NCI-H2107 treated with DMSO at 0.1 percent for 48 hours (cell line): ENCODE measurements around the gene CARNS1.

Source experiments
- DNase-seq: peaks from one replicate; lab custom pipeline; 2025; ENCODE audit not compliant: unreplicated experiment; lab: John Stamatoyannopoulos, UW

Gene CARNS1

DNA sequence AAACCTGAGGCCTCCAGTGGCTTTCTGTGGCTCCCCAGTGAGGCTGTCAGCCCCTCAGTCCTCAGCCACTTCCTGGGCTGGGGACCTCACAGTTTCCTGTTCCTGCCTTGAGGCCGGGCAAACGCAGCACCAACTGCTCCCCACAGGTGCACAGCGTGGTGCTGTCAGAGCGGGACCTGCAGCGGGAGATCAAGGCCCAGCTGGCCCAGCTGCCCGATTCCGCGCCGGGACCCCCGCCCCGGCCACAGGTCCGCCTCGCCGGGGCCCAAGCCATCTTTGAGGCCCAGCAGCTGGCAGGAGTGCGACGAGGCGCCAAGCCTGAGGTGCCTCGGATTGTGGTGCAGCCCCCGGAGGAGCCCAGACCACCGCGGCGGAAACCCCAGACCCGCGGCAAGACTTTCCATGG is 6.2 kb upstream of the CARNS1 start:
- no peak for DNase-seq

DNA sequence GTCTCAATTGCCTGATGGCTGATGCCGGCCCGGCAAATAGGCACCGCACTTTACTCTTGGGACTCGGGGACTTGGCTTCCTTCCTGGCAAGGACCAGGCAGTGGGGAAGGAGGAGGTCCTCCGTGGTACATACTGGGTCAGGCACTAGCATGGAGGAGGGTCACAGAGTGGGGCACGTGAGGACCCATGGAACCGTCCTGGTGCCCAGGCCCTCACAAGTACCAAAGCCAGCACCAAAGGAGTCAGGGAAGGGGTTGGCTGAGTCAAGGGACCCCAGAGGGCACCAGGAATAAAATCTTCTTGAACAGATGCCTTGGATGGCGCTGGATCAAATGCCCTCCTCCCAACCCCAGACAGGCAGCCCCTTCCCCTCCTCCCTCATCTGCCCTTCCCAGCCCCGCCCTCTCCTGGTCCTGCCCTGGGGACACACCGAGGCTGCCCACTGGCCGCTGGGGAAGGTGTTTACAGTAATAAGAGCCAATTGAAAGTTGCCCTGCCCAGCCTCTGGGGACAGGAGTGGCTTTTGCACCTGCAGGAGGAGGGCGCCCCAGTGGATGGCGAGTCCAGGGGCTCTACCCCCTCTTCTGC is 5.6 kb upstream of the CARNS1 start:
- peak; percentile 37 for DNase-seq

DNA sequence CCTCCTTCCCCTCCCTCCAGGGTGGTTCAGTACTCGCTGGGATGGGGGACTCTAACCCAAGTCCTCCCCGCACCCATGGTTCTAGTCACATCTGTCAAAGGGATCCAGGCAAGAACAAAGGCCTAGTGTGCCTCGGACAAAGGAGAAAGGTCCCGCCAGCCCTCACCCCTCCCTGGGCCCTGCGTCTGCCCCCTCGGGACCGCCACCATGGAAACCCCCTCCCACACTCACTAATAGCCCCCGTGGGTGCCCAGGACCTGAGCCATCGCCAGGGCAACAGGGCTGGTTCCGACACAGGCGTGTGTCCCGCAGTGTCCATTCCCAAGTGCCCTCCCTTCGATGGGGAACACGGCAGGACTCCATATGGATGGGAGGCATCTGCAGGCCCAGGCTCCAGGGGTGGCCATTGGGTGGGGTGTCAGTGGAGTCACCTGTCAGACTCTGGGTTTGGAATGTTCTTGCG is 5.1 kb upstream of the CARNS1 start:
- DNase-seq: no peak

DNA sequence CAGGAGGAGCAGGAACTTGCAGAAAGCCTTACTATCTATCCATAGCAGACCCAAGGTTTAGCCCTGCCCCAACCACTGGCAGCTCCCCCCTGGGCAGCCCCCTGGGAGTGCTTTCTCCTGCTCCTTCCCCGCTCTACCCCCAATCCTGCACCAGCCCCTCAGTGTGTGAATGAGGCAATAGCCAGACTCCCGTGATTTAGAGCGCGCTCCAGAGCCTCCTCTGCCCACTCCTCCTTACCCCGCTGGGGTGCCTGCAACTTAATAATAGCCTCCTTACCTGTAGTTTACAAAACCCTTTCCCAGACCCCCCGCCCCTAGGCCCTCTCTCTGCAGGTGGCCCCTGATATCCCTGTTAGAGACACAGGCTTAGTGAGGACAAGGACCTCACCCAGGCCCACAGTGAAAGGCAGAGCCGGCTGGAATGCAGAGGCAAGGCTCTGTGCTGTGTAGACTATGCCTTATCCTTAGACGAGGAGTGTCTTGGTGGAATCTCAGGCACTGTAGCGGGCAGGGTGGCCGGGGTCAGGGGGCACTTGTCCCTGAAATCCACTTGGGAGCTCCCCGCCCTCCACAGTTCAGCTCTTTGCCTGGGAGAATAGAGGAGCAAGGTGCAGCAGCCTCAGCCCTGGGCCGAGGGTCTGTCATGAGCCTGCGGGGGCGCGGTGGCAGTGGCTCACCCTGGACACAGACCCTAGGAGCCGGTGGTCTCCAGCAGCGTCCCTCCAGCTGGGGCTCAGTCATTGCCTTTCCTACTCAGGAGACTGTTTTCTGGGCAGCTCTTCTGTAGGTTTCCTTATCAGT is 4.3 kb upstream of the CARNS1 start:
- no peak for DNase-seq

DNA sequence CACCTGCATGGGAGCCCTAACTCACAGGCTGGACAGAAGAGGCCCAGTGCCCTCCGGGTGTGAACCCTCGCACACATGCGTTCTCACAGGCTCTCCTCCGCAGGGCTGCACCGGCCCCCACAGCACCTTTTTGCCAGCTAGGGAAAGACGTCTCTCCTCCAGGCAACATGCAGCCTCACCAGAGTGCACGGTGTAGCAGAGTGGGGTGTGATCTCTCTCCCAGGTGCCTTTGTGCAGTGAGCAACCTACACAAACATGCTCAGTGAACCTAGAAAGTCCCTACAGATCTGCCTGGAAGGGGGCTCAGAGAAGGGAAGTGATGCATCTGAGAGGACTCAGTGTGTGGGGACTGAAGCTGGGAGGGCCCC is 3.7 kb upstream of the CARNS1 start:
- DNase-seq: no peak

DNA sequence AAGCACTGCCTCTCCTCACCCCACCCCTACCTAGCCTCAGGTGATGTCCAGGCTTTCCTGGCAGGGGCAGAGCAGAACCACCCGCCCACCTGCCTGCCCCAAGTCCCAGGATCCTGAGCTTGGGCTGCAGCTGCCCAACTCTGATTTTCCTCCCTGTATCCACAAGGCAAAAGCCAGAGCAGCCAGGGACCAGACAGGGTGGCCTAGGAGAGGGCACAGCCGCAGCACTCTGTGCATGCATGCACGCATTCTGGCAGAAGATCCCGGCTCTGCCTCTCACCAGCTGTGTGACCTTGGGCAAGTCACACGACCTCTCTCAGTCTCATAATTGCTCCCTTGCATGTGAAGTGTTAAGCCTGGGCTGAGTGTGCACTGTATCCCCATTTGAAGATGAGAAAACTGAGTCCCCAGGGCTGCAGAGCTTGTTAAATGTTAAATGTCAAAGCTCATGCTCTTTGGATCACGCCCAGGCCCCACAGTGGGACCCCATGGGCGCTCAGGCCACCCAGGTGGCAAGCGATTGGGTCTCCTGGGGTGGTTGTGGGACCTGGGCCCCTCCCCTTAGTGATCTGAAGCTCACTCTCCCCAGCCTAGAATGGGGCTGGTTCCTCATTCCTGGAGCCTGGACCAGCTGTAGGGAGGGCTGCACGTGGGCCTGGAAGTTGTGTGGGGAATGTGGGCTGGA is 2.8 kb upstream of the CARNS1 start:
- no peak for DNase-seq

DNA sequence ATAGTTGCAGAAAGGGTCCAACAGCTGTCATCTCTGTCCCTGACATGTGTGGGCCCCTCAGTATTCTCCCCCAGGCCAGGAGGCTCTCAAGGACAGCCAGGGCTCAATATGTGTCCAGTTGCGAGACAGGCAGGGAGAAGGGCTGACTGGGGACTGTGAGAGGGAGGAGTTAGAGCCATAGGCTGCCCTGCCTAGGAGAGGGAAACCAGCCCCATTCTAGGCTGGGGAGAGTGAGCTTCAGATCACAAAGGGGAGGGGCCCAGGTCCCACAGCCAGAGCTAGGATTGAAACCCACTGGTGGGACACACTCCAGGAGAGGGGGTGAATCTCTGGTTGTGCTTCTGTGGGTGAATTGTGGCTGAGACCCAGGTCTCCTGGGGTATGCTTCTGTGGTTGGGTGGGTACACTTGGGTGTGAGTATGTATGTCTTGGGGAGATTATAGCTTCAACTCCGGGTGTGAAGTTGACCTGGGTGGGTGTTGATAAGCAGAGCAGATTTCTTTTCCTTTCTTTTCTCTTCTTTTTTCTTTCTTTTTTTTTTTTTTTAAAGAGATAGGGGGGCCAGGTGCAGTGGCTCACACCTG is 2.1 kb upstream of the CARNS1 start:
- DNase-seq: no peak

DNA sequence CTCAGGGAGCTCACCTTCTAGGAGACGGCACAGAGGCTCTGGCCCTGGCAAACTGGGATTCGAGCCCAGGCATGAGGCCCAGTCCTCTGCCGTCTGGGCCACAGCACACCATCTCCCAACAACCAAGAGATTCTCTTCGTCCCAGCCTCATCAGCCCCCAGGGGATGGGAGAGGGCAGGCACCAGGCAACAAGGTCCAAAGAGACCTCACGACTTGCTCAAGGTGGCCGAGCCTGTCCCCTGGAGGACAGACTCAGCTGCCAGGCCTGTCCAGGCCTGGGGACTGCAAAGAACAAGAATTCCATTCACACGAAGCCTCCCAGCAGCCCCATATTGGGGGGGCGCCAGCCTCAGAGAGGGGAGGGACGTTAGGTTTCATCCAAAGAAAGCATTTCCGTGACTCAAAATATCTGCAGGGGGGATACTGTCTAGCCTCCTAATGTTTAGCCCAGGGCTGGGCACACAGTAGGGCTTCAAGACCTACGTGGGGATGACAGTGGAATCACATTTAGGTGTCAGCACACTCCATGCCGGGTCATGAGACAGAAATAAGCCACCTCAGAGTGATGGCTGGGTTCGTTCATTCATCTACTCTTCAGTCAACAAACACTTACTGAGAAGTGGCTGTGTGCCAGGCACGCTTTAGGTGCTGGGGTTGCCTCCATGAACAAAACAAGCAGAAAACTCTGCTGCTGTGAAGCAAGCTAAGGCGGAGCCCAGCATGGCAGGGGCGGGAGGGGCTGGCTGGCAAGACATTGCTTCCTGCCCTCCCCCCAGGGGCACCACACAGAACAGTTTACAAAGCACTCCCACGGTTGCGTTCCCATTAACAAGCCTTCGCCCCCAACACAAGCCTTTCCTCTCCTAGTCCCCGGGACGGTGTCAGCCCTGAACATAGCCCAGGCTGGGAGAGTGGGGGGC is 1.2 kb downstream of the CARNS1 start:
- DNase-seq: no peak

DNA sequence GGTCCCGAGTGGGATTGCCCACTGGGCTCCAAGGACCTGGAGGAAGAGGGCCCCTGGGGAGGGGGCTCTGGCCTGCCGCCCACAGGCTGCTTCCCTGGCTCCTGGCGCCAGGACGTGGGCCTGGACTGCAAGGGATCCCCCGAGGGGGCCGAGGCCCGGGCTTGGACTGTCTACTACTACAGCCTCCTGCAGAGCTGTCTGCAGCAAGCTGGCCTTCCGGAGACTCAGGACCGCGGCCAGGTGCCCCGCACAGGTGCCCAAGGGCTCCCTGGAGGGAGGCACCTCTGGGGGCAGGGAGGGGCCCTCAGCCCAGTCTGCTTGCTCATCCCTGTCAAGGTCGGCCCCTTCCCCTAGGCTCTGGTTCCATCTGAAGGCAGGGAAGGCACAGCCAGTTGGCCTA is 1.9 kb downstream of the CARNS1 start:
- DNase-seq: no peak

DNA sequence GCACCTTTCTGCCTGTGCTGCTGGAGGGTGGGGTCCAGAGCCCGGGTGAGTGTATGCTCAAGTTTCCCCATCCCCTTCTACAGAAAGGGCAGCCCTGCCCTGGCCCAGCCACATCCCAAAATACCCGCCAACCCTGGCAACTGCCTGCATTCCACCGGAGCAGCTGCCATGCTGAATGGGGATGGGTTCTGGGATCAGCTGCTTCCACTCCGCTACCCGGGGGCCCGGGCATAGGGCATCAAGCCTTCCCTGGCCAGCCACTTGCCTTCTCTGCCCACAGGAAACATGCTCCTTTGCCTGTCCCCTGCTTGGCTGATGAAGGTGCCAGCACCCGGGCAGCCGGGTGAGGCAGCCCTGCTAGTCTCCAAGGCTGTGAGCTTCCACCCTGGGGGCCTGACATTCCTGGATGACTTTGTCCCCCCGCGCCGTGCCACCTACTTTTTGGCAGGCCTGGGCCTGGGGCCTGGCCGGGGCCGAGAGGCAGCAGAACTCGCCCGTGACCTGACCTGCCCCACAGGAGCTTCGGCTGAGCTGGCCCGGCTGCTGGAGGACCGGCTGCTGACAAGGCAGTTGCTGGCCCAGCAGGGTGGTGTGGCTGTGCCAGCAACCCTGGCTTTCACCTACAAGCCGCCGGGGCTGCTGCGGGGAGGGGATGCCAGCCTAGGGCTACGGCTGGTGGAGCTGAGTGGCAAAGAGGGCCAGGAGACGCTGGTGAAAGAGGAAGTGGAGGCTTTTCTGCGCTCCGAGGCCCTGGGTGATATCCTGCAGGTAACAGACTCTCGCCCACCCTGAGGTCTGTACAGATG is 3.2 kb downstream of the CARNS1 start:
- no peak for DNase-seq

DNA sequence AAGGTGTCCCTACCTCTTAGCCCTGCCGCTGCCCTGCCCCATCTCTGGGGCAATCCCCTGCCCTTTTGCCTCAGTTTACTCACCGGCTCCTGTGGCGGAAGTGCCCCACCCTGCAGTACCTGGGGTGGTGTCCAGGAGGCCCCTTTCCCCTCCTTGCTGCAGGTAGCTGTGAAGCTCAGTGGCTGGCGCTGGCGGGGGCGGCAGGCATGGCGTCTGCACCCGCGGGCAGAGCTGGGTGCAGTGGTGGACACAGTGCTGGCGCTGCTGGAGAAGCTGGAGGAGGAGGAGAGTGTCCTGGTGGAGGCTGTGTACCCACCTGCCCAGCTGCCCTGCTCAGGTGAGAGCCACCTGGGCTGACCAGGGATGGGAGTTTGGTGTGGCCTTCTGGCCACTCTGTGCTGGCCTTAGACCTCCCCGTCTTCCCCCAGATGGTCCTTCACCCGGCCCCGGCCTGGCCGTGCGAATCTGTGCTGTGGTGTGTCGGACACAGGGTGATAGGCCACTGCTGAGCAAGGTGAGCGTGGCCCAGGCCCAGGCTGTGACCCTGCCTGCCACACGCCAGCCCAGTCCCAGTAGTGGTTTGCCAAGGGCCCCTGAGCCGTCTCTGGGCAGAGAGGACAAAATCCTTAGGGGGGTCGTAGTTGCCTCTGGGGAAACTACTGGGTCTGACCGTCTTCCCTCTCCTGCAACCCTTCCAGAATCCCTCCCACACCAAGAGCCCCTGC is 4.0 kb downstream of the CARNS1 start:
- no peak for DNase-seq

DNA sequence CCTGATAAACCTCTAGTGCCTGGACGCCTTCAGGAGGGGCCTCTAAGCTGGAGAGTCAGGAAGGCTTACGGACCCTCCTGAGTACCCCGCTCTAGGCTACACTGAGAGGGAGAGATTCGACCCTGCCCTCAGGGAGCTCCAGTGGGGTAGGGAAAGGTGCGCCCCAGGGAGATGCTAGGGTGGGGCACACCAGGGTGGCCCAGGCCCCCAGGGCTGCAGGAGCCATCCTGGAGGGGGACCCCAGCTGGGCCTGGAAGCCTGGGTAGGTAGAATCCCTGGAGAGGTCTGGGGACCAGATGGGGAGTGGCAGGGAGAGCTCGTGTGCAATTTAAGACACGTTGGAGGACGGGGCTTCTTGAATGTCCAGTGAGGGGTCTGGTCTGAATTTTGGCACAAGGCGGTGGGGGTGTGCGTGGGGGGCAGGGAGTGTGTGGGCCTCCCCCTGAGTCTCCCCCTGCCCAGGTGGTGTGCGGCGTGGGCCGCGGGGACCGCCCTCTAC is 4.7 kb downstream of the CARNS1 start:
- no peak for DNase-seq

DNA sequence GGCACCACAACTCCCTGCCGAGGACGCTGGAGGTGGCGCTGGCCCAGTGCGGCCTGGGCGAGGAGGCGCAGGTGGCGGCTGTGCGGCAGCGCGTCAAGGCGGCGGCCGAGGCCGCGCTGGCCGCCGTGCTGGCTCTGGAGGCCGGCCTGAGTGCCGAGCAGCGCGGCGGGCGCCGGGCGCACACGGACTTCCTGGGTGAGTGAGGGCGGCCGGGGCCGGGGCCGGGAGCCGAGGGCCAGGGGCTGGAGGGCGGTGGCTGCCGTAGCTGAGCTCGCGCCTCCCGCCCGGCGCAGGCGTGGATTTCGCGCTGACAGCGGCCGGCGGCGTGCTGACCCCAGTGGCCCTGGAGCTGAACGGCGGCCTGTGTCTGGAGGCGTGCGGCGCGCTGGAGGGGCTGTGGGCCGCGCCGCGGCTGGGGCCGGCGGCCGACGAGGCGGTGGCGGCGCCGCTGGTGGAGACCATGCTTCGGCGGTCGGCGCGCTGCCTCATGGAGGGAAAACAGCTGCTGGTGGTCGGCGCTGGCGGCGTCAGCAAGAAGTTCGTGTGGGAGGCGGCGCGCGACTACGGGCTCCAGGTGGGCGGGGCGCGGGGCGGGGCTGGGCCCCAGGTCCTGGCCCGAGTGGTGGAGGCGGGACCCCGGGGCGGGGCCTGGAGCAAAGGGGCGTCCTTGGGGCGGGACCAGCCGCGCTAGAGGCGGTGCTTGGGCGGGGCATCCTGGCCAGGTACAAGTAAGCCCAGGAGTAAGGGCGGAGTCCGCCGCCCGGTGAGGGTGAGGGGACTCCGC is 5.4 kb downstream of the CARNS1 start:
- DNase-seq: peak; percentile 63

DNA sequence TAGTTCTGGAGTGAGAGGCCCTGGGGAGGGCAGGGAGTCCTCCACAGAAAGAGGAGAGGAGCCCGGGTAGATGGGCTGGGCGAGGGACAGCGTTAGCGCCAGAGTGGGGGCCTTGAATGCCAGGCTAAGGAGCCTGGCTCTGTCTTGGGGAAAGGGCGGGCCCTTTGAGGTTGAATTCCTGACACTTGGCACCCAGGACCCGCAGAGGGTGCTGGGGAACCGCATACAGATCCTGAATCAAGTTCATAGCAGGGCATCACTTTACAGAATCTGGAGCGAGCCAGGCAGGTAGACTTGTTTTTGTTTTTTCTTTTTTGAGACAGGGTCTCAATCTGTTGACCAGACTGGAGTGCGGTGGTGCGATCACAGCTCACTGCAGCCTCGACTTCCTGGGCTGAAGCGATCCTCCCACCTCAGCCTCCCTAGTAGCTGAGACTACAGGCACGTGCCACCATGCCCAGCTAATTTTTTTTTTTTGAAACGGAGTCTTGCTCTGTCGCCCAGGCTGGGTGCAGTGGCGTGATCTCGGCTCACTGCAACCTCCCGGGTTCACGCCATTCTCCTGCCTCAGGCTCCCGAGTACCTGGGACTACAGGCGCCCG is 6.1 kb downstream of the CARNS1 start:
- DNase-seq: no peak

DNA sequence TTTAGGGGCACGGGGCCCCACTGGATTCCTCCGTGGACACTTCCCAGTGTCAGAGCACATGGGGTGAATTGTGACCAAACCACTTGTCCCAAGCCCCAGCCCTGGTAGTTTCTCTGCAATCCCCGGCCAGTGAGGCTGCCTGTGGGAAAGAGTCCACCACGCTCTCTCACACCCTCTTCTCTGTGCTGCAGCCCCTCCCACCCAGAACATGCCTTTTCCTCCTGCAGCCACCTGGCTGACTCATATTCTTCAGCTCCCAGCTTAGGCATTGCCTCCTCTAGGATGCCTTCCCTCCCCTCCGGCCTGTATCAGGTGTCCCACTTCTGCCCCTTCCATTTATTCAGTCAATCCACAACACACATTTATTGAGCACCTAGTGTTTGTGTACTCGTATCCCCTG is 7.4 kb downstream of the CARNS1 start:
- no peak for DNase-seq

DNA sequence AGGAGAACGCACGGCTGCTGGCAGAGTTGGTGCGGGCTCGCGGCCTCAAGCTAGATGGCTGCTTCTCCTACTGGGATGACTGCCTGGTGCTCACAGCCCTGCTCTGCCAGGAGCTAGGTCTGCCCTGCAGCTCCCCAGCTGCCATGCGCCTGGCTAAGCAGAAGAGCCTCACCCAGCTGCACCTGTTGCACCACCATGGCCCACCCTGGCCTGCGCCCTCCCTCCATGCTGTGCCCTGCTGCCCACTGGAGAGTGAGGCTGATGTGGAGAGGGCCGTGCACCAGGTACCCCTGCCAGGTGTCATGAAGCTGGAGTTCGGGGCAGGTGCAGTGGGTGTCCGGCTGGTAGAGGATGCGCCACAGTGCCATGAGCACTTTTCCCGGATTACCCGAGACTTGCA is 8.0 kb downstream of the CARNS1 start:
- DNase-seq: no peak

DNA sequence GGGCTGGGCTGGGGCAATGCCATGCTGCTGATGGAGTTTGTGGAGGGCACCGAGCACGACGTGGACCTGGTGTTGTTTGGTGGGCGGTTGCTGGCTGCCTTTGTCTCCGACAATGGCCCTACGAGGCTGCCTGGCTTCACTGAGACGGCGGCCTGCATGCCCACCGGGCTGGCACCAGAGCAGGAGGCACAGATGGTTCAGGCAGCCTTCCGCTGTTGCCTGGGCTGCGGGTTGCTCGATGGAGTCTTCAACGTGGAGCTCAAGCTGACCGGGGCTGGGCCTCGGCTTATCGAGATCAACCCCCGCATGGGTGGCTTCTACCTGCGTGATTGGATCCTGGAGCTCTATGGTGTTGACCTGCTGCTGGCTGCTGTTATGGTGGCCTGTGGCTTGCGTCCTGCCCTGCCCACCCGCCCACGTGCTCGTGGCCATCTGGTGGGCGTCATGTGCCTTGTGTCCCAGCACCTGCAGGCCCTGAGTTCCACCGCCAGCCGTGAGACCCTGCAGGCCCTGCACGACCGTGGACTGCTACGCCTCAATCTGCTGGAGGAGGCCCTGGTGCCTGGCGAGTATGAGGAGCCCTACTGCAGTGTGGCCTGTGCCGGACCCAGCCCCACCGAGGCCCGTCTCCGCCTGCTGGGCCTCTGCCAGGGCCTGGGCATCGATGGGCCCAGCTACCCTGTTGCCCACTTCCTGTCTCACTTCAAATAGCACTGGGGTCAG is 8.6 kb downstream of the CARNS1 start:
- no peak for DNase-seq
